Measurements from ENCODE around the gene TRPV4. TPM values are rescaled to one million over a fixed set of nuclear protein-coding genes. Genes with fewer than 3 reads are reported as not detected.

Gene TRPV4
- total RNA-seq, 1 experiment from 2014 or later: 0.02 TPM

- DNase-seq (ENCODE audit: low spot score): peak; percentile 34
These were observed 55.7 kb downstream of the TRPV4 start for GRCh38 chr12:109777544-109777943.

GRCh38 chr12:109776624-109777023 lies 56.6 kb downstream of the TRPV4 start:
- DNase-seq (ENCODE audit: low spot score): no peak

GRCh38 chr12:109775172-109775881 lies 57.9 kb downstream of the TRPV4 start:
- peak; percentile 53 for DNase-seq (ENCODE audit: low spot score)

GRCh38 chr12:109773384-109774011 lies 59.7 kb downstream of the TRPV4 start:
- DNase-seq (ENCODE audit: low spot score): no peak

GRCh38 chr12:109772622-109773321 lies 60.4 kb downstream of the TRPV4 start:
- no peak for DNase-seq (ENCODE audit: low spot score)

GRCh38 chr12:109771746-109772621 lies 61.2 kb downstream of the TRPV4 start:
- no peak for DNase-seq (ENCODE audit: low spot score)

GRCh38 chr12:109770861-109771670 lies 62.1 kb downstream of the TRPV4 start:
- no peak for DNase-seq (ENCODE audit: low spot score)

- no peak for DNase-seq (ENCODE audit: low spot score)
These were observed 62.9 kb downstream of the TRPV4 start for GRCh38 chr12:109770104-109770860.

GRCh38 chr12:109768901-109769670 lies 64.1 kb downstream of the TRPV4 start:
- DNase-seq (ENCODE audit: low spot score): no peak

- no peak for DNase-seq (ENCODE audit: low spot score)
These were observed 65.0 kb downstream of the TRPV4 start for GRCh38 chr12:109767991-109768900.

GRCh38 chr12:109767456-109767855 lies 65.7 kb downstream of the TRPV4 start:
- no peak for DNase-seq (ENCODE audit: low spot score)

- no peak for DNase-seq (ENCODE audit: low spot score)
These were observed 66.9 kb downstream of the TRPV4 start for GRCh38 chr12:109766251-109766778.

- no peak for DNase-seq (ENCODE audit: low spot score)
These were observed 67.8 kb downstream of the TRPV4 start for GRCh38 chr12:109765446-109765810.

- no peak for DNase-seq (ENCODE audit: low spot score)
These were observed 68.3 kb downstream of the TRPV4 start for GRCh38 chr12:109764776-109765445.

- no peak for DNase-seq (ENCODE audit: low spot score)
These were observed 69.1 kb downstream of the TRPV4 start for GRCh38 chr12:109764123-109764522.

GRCh38 chr12:109763201-109763841 lies 69.9 kb downstream of the TRPV4 start:
- DNase-seq (ENCODE audit: low spot score): peak; percentile 31

GRCh38 chr12:109762673-109763191 lies 70.5 kb downstream of the TRPV4 start:
- DNase-seq (ENCODE audit: low spot score): no peak
